MM.1S (cell line): Measurements from ENCODE around the gene IFIT1.
"Not testable (repeated sequence)": the region's sequence is repeated elsewhere in the genome, so short reads cannot be mapped to it uniquely, and the experiment has no call there.

ENCODE experiments used
- DNase-seq: peaks from one replicate; pipeline ENCODE4 v3.0.0-alpha.2; 2015
- H2AFZ ChIP-seq: fragments of 300-600 bp; sonication (generic); 2 replicates; pipeline ENCODE4 v1.6.0; 2016; ENCODE audit warnings: antibody characterized with exemption, low read length
- H3F3A ChIP-seq: fragments of 300-600 bp; sonication (generic); 2 replicates; pipeline ENCODE4 v1.6.1; 2016; ENCODE audit warnings: mild to moderate bottlenecking, antibody characterized with exemption, low read length, moderate library complexity, mixed read lengths; ENCODE audit not compliant: insufficient read depth
- H3K27ac ChIP-seq: fragments of 300-600 bp; sonication (generic); 2 replicates; pipeline ENCODE4 v1.5.1; 2016; ENCODE audit warnings: mild to moderate bottlenecking, low read length
- H3K27me3 ChIP-seq: fragments of 300-600 bp; sonication (generic); replicated peaks from 2 replicates; pipeline ENCODE4 v1.6.0; 2016; ENCODE audit warnings: low read length; ENCODE audit not compliant: insufficient read depth
- H3K36me3 ChIP-seq: fragments of 300-600 bp; sonication (generic); replicated peaks from 2 replicates; pipeline ENCODE4 v1.6.1; 2016; ENCODE audit warnings: mild to moderate bottlenecking, low read length, mixed read lengths; ENCODE audit not compliant: insufficient read depth
- H3K4me1 ChIP-seq: fragments of 300-600 bp; sonication (generic); 2 replicates; pipeline ENCODE4 v1.6.1; 2016; ENCODE audit warnings: low read length, mixed read lengths
- H3K4me2 ChIP-seq: fragments of 300-600 bp; sonication (generic); 2 replicates; pipeline ENCODE4 v1.6.0; 2016; ENCODE audit warnings: low read depth, low read length
- H3K4me3 ChIP-seq: fragments of 300-600 bp; sonication (generic); 2 replicates; pipeline ENCODE4 v1.5.1; 2016; ENCODE audit warnings: low read length, mixed read lengths
- H3K79me2 ChIP-seq: fragments of 300-600 bp; sonication (generic); 2 replicates; pipeline ENCODE4 v1.6.1; 2016; ENCODE audit warnings: mixed run types, low read length, mixed read lengths
- H3K9ac ChIP-seq: fragments of 300-600 bp; sonication (generic); 2 replicates; pipeline ENCODE4 v1.6.1; 2016; ENCODE audit warnings: low read length, mixed read lengths
- H3K9me2 ChIP-seq: fragments of 300-600 bp; sonication (generic); replicated peaks from 2 replicates; pipeline ENCODE4 v1.6.1; 2016; ENCODE audit warnings: mild to moderate bottlenecking, low read length, mixed read lengths; ENCODE audit not compliant: insufficient read depth
- H3K9me3 ChIP-seq: fragments of 300-600 bp; sonication (generic); replicated peaks from 2 replicates; pipeline ENCODE4 v1.6.1; 2016; ENCODE audit warnings: mild to moderate bottlenecking, low read length, mixed read lengths; ENCODE audit not compliant: insufficient read depth
- H4K20me1 ChIP-seq: fragments of 300-600 bp; sonication (generic); 2 replicates; pipeline ENCODE4 v1.6.1; 2016; ENCODE audit warnings: mild to moderate bottlenecking, low read length, moderate library complexity, mixed read lengths; ENCODE audit not compliant: insufficient read depth
- CTCF ChIP-seq: fragments of 300-600 bp; sonication (generic); IDR thresholded peaks from 2 replicates; pipeline ENCODE4 v1.5.1; 2016; ENCODE audit warnings: antibody characterized with exemption, low read length, mixed read lengths
- EZH2 ChIP-seq: fragments of 300-600 bp; sonication (generic); optimal IDR thresholded peaks from 2 replicates; pipeline ENCODE3; 2017; ENCODE audit warnings: low read depth, mild to moderate bottlenecking, antibody characterized with exemption, low read length, mixed read lengths
- EZH2phosphoT487 ChIP-seq: fragments of 300-600 bp; sonication (generic); IDR thresholded peaks from 2 replicates; pipeline ENCODE4 v1.6.1; 2018; ENCODE audit warnings: antibody characterized with exemption, low read length

Gene IFIT1

GRCh38 chr10:89440226-89441009, 48.0 kb downstream of the IFIT1 start:
- Histone ChIP-seq H3K27me3 (no peaks in the 10 kb centered on the region), H3F3A (no peaks in the 10 kb centered on the region), H2AFZ (no peak overlapping the region), H3K4me1 (no peaks in the 10 kb centered on the region), H3K36me3 (no peaks in the 10 kb centered on the region), H4K20me1 (no peaks in the 10 kb centered on the region), H3K4me3 (no peak overlapping the region), H3K9me2 (no peaks in the 10 kb centered on the region), H3K79me2 (no peaks in the 10 kb centered on the region), H3K27ac (no peak overlapping the region), H3K4me2 (no peak overlapping the region), H3K9ac (no peak overlapping the region), H3K9me3 (no peaks in the 10 kb centered on the region)
- no peak for DNase-seq
- TF ChIP-seq CTCF, result no peak
- no peak for TF ChIP-seq EZH2
- no peak for TF ChIP-seq EZH2phosphoT487

- Histone ChIP-seq H3K9ac (no peak overlapping the region), H3K4me3 (no peak overlapping the region), H3K27ac (no peak overlapping the region), H3K79me2 (no peaks in the 10 kb centered on the region), H3K9me2 (no peaks in the 10 kb centered on the region), H3K9me3 (no peaks in the 10 kb centered on the region), H3F3A (no peaks in the 10 kb centered on the region), H3K36me3 (no peaks in the 10 kb centered on the region), H3K27me3 (no peaks in the 10 kb centered on the region), H2AFZ (no peak overlapping the region), H3K4me2 (no peak overlapping the region), H3K4me1 (no peaks in the 10 kb centered on the region), H4K20me1 (no peaks in the 10 kb centered on the region)
- no peak for DNase-seq
- TF ChIP-seq CTCF, result no peak
- no peak for TF ChIP-seq EZH2phosphoT487
- no peak for TF ChIP-seq EZH2
These were observed 49.9 kb downstream of the IFIT1 start for GRCh38 chr10:89442289-89442688.

GRCh38 chr10:89444819-89445218, 52.4 kb downstream of the IFIT1 start:
- not testable (repeated sequence) for H3F3A ChIP-seq, H3K4me3 ChIP-seq, H3K4me2 ChIP-seq, H3K9ac ChIP-seq, H3K9me3 ChIP-seq, H2AFZ ChIP-seq, DNase-seq, H3K9me2 ChIP-seq, H3K79me2 ChIP-seq, H3K27me3 ChIP-seq, H3K36me3 ChIP-seq, H4K20me1 ChIP-seq, H3K27ac ChIP-seq, H3K4me1 ChIP-seq

GRCh38 chr10:89450901-89451300, 58.5 kb downstream of the IFIT1 start:
- Histone ChIP-seq H3K27ac (no peak overlapping the region), H3K9me2 (no peaks in the 10 kb centered on the region), H3K79me2 (no peaks in the 10 kb centered on the region), H2AFZ (no peak overlapping the region), H3K4me3 (no peak overlapping the region), H3K4me2 (no peak overlapping the region), H3K27me3 (no peaks in the 10 kb centered on the region), H3K9me3 (no peaks in the 10 kb centered on the region), H3K9ac (no peak overlapping the region), H3K36me3 (no peaks in the 10 kb centered on the region), H3F3A (no peaks in the 10 kb centered on the region), H4K20me1 (no peaks in the 10 kb centered on the region), H3K4me1 (no peaks in the 10 kb centered on the region)
- no peak for DNase-seq
- TF ChIP-seq EZH2 (no peak), CTCF (no peak), EZH2phosphoT487 (no peak)
